ENCODE measurements around the gene ZCCHC17.

GRCh38 chr1:31372051-31372450, 75.2 kb downstream of the ZCCHC17 start:
- TF ChIP-seq CTCF (IDR thresholded peaks at IDR 0.05 in 8 of 11, conservative IDR thresholded peaks at IDR 0.05 in 3 of 11) = no peak
- TF ChIP-seq POLR2AphosphoS5 (IDR thresholded peaks at IDR 0.05) = no peak

Measured in spleen (tissue), 7 donors.